Activated CD4-positive, alpha-beta T cell treated with anti-CD3 and anti-CD28 coated beads, Interleukin-2, Interleukin-4, amounts not matched to agents 100 ng/mL and 50 ng/mL, durations not matched to agents 16 hours and 8 hours (primary cell): Measurements from ENCODE around the gene NR2F1-AS1.

ENCODE experiments used
- DNase-seq: peaks from one replicate; pipeline ENCODE4 v3.0.0-alpha.2; 2020; ENCODE audit warnings: low spot score

NR2F1-AS1 gene

DNA sequence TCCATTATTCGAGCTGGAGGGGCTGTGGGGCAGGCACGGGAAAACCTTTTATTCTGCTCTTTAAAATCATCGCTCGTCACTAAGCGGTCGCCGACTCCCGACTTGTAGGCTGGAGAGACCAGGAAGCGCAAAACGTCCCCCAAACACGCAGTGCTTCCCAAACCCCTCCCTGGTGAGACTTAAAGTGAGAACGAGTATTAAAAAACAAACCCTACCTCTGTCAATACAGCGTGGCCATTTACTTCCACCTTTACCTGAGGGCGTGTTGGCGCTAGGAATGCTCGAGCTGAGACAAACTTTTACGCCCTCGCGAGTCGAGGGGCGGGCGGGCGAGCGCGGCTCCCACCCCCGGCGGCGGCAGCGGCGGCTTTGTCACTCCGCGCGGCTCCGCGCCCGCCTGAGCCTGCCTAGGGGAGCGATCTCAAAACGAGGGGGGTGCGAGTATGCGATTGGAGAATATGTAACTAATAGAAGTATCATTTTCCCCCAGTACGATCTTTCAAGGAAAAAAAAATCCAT lies at the start of gene NR2F1-AS1:
Gene NR2F1-AS1 (minus strand): TSS at position 293 of the 519 bp plus-strand sequence.
- no peak for DNase-seq

GRCh38 chr5:93626801-93627200 lies 45.8 kb upstream of the NR2F1-AS1 start:
- DNase-seq: no peak

GRCh38 chr5:93623153-93623552 lies 42.1 kb upstream of the NR2F1-AS1 start:
- DNase-seq: no peak

DNA sequence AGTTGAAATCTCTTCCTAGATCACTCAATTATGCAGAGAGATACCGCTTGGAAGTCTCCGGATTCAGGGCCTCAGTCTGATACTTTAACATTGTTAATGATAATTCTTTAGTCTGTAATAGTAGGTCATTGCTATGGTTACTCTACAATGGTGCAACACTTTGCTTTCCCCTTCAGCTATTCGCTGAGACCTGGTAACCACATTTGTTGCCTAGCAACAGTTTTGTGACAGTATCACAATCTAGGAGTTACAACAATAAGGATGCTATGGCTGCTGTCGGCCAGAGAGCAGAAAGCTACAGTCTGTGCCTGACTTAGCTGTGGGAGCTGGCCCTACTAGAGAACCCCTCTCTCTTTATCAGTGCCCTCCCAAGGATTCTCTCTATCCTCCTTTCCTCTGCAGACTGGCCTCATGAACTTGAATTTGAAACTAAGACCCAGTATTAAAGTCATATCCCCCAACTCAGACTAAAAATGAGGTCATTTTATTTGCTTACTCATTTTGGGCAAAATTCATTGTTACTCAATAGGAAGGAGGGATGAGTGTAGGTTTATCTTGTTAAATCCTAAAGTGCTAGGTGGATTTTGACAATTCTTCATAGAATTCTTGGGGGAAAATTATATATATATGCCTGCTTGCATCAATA lies 41.3 kb upstream of the NR2F1-AS1 start:
- DNase-seq: peak; percentile 30

- DNase-seq: no peak
Measured at GRCh38 chr5:93621327-93621798, 40.3 kb upstream of the NR2F1-AS1 start.

- peak; percentile 58 for DNase-seq
Measured at GRCh38 chr5:93620487-93621326, 39.7 kb upstream of the NR2F1-AS1 start.

GRCh38 chr5:93616538-93617174 lies 35.6 kb upstream of the NR2F1-AS1 start:
- DNase-seq: no peak

DNA sequence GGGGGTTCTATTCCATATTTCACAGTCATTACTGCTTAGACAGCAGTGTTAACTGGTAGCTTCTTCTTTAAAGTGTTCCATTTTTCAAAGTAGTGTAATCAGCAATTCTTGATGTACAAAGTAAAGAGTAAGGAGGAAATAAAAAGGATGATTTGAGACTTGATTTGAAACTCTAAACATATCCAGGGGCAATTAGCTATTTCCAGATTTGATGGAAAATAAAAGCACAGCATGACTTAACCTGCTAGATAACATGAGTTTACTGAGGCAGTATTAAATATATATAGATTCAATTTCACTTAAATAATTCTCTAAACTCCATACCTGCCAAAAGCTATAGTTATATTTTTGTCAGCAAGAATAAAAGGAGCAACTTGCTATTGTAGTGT lies 31.8 kb upstream of the NR2F1-AS1 start:
- DNase-seq: no peak

- DNase-seq: no peak
Measured at GRCh38 chr5:93611976-93612854, 31.2 kb upstream of the NR2F1-AS1 start.

DNA sequence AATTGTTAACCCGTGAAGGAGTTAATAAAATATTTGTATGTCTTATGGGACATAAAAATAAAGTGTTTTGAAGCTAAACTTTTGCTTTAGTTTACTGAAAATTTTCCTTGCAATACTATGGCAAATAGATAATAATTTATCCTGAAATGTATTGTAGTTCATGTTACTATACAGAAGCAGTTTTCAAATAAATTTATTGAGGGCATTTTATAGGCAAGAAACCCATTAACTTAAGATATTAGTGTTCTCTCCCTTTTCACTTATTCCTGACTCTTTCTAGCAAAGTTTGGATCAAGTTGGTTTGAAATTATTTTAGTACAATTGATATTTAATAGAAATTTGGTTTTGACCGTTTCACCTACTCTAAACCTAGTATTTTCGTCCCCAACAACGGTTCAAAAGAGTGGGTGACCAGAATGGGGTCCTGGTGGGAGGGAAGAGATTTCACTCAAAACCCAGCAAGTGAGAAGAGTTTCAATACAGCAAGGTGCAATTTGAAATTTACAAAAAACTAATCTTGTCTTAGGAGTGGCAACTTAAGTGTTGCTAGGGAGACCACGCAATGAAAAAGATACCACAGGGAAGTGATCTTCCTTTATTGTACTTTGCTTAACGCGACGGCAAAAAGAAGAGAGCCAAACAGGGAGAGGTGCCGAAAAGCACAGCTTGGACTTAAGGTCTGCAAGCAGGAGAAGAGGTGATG lies 30.4 kb upstream of the NR2F1-AS1 start:
- no peak for DNase-seq

GRCh38 chr5:93610581-93611272 lies 29.7 kb upstream of the NR2F1-AS1 start:
- DNase-seq: no peak

GRCh38 chr5:93609762-93610161 lies 28.7 kb upstream of the NR2F1-AS1 start:
- no peak for DNase-seq

DNA sequence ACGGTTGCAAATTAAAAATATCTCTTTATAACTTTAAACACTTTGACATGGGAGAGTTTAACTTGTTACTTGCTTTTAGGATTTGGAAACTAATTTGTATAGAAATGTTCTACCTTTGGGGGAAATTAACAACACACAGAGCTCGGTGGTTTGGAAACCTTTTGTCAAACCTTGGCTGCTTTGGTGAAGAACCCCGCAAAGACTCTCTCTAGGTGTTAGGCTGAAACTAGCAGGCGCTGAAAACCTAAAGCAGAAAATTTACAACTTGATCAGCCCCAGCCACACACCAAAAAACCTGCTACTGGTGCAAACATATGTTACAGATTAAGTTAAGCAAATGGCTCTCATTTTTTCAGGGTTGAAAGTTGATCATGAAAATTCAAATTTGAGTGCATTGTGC lies 27.8 kb upstream of the NR2F1-AS1 start:
- no peak for DNase-seq

DNA sequence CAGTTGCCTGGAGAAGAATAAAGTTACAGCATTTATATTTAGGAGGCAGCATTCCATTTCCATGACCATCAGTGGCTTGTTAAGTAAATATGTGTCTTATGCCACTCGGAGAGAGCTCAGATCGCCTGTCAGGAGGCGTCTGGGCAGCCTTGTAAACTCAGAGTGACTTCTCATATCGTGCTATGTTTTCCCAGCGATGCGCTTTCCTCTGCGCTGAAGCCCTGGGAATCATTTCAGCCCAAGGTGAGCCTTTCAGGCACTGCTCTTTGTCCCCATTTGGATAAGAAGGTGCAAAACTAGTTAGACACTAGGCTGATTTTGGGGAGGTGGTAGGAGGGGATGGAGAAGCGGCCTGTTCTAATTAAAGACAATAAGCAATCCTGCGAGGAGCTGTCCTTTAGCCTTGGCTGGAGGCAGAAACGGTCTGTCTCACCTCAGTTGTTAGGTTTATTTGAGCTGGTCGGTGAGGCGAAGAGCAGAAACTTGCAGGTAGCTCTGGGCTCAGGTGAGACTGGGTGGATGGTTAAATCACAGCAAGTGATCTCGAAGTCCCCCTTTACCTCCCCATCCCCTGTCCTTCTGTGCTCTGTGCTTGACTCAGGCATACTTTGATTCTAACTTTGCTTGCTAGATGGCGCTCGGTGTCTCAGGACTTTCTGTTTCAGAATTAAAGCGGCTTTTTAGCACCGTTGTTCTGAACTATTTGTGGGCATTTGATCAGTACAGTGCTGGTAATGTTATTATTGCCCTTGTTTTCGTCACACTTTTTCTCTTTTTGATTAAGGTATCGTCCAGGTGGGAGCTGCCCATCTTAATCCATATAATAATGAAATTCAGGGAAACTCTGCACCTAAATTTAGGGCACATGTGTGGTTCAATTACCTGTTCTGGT lies 26.6 kb upstream of the NR2F1-AS1 start:
- DNase-seq: peak; percentile 51

DNA sequence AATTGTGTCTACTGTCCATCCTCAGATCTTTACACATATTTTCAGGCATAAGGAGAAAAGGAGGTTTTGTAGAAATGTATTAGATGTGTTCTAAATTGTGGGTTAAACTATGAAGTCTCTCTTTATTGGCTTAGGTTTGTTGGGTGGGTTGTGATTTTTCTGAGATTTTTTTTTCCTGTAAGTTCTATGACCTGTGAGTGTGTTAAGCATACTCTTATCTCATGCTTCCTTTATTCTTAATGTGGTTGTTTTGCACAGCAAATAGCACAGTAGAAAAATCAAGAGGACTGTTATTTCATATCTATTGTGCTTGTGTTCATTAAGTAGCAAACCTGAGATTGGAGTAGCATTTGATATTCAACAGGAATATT lies 25.3 kb upstream of the NR2F1-AS1 start:
- DNase-seq: no peak

GRCh38 chr5:93604644-93605515 lies 23.9 kb upstream of the NR2F1-AS1 start:
- DNase-seq: no peak

GRCh38 chr5:93603793-93604643 lies 23.0 kb upstream of the NR2F1-AS1 start:
- DNase-seq: no peak
